ENCODE results near the gene TTLL3. TPM values are rescaled to one million over a fixed set of nuclear protein-coding genes. Genes with fewer than 3 reads are reported as not detected.
"Not testable (repeated sequence)": the region's sequence is repeated elsewhere in the genome, so short reads cannot be mapped to it uniquely, and the experiment has no call there.

TTLL3 gene
- total RNA-seq, 4 donors from 2014 or later: 39.0 to 64.6 (median 56.9) TPM

GRCh38 chr3:9770276-9770812 lies 39.7 kb upstream of the TTLL3 start:
- intact Hi-C loops (cut with DNase I): no loop called here
- Histone ChIP-seq H3K9me3 (no peaks in the 10 kb centered on the region), H3K36me3 (no peaks in the 10 kb centered on the region), H3K4me1 (peaks cover 22 to 47% of the 10 kb centered on the region in 2 donors), H3K27ac (peak overlapping the region; percentile 78 to 91 (median 83)), H3K4me3 (replicated peaks in 1 of 3) (peak overlapping the region; percentile 4 to 74 (median 66)), H3K27me3 (no peaks in the 10 kb centered on the region)
- no peak for TF ChIP-seq POLR2A (IDR thresholded peaks at IDR 0.05)
- TF ChIP-seq, protein P1, sequence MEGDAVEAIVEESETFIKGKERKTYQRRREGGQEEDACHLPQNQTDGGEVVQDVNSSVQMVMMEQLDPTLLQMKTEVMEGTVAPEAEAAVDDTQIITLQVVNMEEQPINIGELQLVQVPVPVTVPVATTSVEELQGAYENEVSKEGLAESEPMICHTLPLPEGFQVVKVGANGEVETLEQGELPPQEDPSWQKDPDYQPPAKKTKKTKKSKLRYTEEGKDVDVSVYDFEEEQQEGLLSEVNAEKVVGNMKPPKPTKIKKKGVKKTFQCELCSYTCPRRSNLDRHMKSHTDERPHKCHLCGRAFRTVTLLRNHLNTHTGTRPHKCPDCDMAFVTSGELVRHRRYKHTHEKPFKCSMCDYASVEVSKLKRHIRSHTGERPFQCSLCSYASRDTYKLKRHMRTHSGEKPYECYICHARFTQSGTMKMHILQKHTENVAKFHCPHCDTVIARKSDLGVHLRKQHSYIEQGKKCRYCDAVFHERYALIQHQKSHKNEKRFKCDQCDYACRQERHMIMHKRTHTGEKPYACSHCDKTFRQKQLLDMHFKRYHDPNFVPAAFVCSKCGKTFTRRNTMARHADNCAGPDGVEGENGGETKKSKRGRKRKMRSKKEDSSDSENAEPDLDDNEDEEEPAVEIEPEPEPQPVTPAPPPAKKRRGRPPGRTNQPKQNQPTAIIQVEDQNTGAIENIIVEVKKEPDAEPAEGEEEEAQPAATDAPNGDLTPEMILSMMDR (IDR thresholded peaks at IDR 0.05): no peak
- WGBS, 2 donors: 10% methylated on average over 15 of the region's 15 CpGs
- DNase-seq: peak; percentile 92 to 94

GRCh38 chr3:9771007-9771406 lies 39.1 kb upstream of the TTLL3 start:
- H3K27me3 ChIP-seq; DNase-seq; H3K9me3 ChIP-seq; H3K4me3 ChIP-seq (replicated peaks in 1 of 3); H3K36me3 ChIP-seq; intact Hi-C loops (cut with DNase I): not testable (repeated sequence)
- peak overlapping the region; percentile 78 to 91 (median 83) for H3K27ac ChIP-seq
- 89 to 95% methylated on average over 2 of the region's 2 CpGs for WGBS, 2 donors
- peaks cover 22 to 42% of the 10 kb centered on the region in 2 donors for H3K4me1 ChIP-seq

DNA sequence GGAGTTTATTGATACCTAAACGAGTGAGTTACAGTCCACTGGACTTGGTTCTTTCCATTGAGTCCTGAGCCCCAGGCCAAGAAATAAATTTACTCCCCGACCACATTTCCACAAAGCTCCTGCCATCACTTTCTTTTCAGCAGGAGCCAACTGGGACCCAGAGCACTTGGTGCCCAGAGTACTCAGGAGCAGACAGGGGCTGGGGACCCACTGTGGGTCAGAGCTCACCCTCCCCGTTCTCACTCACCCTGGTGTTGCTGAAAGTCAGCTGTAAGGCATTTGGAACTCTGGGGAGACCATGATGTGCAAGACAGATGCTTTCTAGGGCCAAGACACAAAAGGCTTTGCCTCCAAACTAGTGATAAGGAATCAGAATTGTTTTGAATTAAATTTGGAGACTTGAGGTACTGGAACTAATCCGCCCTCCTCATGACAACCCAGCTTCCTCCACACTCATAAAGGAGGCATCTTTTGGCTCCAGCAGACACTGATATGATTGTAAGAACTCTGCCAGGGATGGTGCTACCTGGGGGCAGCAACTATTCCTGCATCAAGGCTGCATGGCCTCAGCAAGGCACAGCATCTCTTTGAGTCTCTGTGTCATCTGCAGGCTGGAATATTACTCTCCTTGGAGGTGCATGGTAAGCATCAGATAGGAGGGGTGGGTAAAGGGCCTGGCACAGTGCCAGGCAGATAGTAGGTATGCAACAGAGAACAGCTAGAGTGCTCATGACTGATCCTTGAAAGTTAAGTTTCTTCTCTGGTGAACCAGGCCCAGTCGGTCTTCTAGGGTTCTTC lies 33.0 kb upstream of the TTLL3 start:
- intact Hi-C loops (cut with DNase I): no loop called here
- TF ChIP-seq POLR2A (IDR thresholded peaks at IDR 0.05): no peak
- TF ChIP-seq, protein P1 (IDR thresholded peaks at IDR 0.05): no peak
- no peak overlapping the region for H3K4me3 ChIP-seq (replicated peaks in 1 of 3)
- no peaks in the 10 kb centered on the region for H3K27me3 ChIP-seq
- no peak for DNase-seq
- no peaks in the 10 kb centered on the region for H3K9me3 ChIP-seq
- H3K27ac ChIP-seq: no peak overlapping the region
- H3K4me1 ChIP-seq: peaks cover 0 to 40% of the 10 kb centered on the region in 2 donors
- H3K36me3 ChIP-seq: peaks cover 0 to 3% of the 10 kb centered on the region in 2 donors
- 71 to 82% methylated on average over 5 of the region's 5 CpGs for WGBS, 2 donors

DNA sequence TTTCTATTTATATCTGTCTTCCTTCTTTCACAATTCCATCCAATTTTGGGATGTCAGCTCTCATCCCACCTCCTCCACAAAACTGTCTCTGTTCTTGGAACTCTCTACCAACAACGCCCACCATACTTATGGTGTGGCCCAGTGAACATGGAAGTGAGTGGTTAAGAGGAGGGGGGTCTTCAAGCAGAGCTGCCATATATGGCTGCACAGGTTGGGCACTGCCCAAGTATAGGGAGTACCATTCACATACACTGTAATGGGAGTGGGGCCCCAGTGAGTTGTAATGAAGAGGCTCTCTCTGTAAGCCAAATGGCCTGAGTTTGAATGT lies 32.4 kb upstream of the TTLL3 start:
- H3K4me3 ChIP-seq (replicated peaks in 1 of 3): no peak overlapping the region
- H3K27me3 ChIP-seq: no peaks in the 10 kb centered on the region
- DNase-seq: no peak
- TF ChIP-seq, protein P1 (IDR thresholded peaks at IDR 0.05): no peak
- no peak for TF ChIP-seq POLR2A (IDR thresholded peaks at IDR 0.05)
- H3K4me1 ChIP-seq: peaks cover 0 to 45% of the 10 kb centered on the region in 2 donors
- intact Hi-C loops (cut with DNase I): no loop called here
- H3K36me3 ChIP-seq: peaks cover 0 to 6% of the 10 kb centered on the region in 2 donors
- no peak overlapping the region for H3K27ac ChIP-seq
- 72 to 79% methylated on average over 1 of the region's 1 CpG for WGBS, 2 donors
- no peaks in the 10 kb centered on the region for H3K9me3 ChIP-seq

DNA sequence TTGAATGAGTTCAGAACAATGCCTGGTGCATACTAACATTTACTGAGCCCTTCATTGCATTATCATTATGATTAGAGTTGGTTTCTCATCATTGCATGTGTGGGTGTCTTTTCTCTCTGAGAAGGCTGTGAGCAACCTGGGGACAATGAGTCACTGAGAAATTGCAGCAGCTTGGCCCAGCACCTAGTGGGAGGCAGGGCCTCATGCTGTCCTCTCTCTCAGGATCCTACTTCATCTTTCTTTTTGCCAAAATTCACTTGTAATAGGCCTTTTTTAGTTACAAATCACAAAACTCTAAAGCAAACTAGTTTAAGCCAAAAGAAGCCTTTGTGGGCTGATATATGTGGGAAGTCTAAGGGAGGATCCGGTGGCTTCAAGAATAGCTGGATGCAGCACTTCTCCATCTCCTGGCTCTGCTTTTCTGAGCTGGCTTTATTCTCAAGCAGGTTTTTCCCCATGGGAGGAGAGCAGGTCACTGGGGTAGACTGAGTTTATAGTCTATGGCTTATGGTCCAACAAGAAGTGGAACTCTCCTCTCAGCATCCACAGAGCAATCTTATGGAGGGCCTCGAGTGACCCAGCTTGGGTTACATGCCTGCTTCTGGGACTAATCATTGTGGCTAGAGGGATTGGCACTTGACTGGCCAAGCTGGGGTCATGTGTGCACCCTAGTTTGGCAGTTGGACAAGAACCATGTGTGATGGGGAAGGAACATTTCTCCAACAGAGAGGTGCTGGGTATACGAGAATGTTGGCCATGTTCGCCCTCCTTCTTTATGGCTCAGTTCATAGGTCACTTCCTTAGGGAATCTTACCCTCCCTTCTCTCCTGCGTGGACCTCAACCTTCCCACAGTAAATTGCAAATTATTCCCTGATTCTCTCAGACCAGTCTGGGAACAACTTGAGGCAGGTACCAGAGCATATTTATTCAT lies 31.7 kb upstream of the TTLL3 start:
- no peaks in the 10 kb centered on the region for H3K9me3 ChIP-seq
- no peak for DNase-seq
- H3K36me3 ChIP-seq: peaks cover 0 to 11% of the 10 kb centered on the region in 2 donors
- WGBS, 2 donors: 80 to 85% methylated on average over 4 to 5 of the region's 5 CpGs
- peaks cover 0 to 45% of the 10 kb centered on the region in 2 donors for H3K4me1 ChIP-seq
- no peak overlapping the region for H3K27ac ChIP-seq
- no peaks in the 10 kb centered on the region for H3K27me3 ChIP-seq
- TF ChIP-seq, protein P1 (IDR thresholded peaks at IDR 0.05): no peak
- no peak overlapping the region for H3K4me3 ChIP-seq (replicated peaks in 1 of 3)
- intact Hi-C loops (cut with DNase I): no loop called here
